ENCODE measurements around the gene EFCAB6. TPM values are rescaled to one million over a fixed set of nuclear protein-coding genes. Genes with fewer than 3 reads are reported as not detected.

Gene EFCAB6
- polyA plus RNA-seq, 4 donors = 0.34 to 1.9 TPM; not detected in 2

- WGBS, 3 donors = 83 to 85% (median 84%) methylated on average over 6 of the region's 6 CpGs
- FAIRE-seq = no peak
These were observed 65.0 kb downstream of the EFCAB6 start for GRCh38 chr22:43747058-43747457.

DNA sequence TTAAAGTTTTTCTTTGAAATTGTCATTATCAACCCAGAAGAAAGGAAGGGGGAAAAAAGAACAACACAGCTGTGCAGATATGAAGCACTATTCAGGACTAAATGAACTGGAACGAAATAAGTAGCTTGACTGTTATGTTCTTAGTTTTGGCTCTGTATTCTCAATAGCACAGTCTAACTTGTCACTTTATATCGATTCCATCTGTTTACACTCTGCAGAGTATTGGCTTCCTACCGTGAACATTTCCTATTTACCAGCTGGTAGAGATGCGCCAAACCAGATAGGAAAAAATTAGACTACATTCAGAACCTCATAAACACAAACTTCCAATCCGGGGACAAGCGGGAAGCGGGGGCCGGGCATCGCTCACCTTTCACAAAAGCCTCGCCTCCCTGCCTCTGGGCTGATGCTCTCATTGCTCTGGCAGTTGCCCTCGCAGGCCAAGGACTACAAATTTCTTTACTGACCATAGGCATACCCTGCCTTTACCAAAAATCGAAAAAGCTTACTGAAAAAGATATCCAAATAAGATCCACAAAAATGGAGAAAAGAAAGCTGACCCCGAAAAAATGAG lies 66.2 kb downstream of the EFCAB6 start:
- no peaks in the 10 kb centered on the region for H3K27me3 ChIP-seq (ENCODE audit: control insufficient read depth in 3 of 3, insufficient read depth in 3 of 3, low read length in 3 of 3)
- no peaks in the 10 kb centered on the region for H3K4me1 ChIP-seq (ENCODE audit: control insufficient read depth in 3 of 3, insufficient read depth in 2 of 3, low read depth in 1 of 3, low read length in 2 of 3)
- FAIRE-seq (no peak), DNase-seq (no peak)
- H3K4me3 ChIP-seq (ENCODE audit: low read depth in 1 of 3, low read length in 3 of 3) = no peak overlapping the region
- no peaks in the 10 kb centered on the region for H3K36me3 ChIP-seq (ENCODE audit: control insufficient read depth in 3 of 3, insufficient read depth in 2 of 3, low read depth in 1 of 3, low read length in 3 of 3)
- no peaks in the 10 kb centered on the region for H3K9me3 ChIP-seq (ENCODE audit: control insufficient read depth in 2 of 2, insufficient read depth in 1 of 2, low read depth in 1 of 2, low read length in 1 of 2)
- 74 to 86% (median 79%) methylated on average over 13 of the region's 13 CpGs for WGBS, 3 donors
- no peak overlapping the region for H3K27ac ChIP-seq (ENCODE audit: low read depth in 1 of 3, low read length in 2 of 3)

More at GRCh38 chr22:43747058-43747457, 65.0 kb downstream of the EFCAB6 start:
- Histone ChIP-seq H3K27me3 (ENCODE audit: control insufficient read depth in 3 of 3, insufficient read depth in 3 of 3, low read length in 3 of 3) (no peaks in the 10 kb centered on the region), H3K36me3 (ENCODE audit: control insufficient read depth in 3 of 3, insufficient read depth in 2 of 3, low read depth in 1 of 3, low read length in 3 of 3) (no peaks in the 10 kb centered on the region), H3K4me1 (ENCODE audit: control insufficient read depth in 3 of 3, insufficient read depth in 2 of 3, low read depth in 1 of 3, low read length in 2 of 3) (no peaks in the 10 kb centered on the region), H3K4me3 (ENCODE audit: low read depth in 1 of 3, low read length in 3 of 3) (no peak overlapping the region), H3K9me3 (ENCODE audit: control insufficient read depth in 2 of 2, insufficient read depth in 1 of 2, low read depth in 1 of 2, low read length in 1 of 2) (no peaks in the 10 kb centered on the region), H3K27ac (ENCODE audit: low read depth in 1 of 3, low read length in 2 of 3) (no peak overlapping the region)
- DNase-seq = no peak

DNA sequence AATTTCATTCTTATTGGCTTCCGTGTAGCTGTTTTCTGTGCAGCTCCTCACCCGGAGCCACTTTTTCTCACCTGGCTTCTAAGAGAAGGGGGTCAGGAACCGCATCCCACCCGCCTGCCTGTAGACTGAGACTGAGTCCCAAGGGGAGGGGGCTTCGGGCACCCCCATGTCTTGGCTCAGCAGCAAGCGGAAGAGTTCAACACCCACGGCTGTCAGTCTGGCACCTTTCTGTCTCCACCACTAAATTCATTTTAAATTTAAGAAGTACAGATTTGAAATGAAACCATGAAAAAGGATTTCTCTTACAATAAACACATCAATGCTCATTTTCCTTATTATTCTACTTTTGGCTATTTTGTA lies 66.7 kb downstream of the EFCAB6 start:
- FAIRE-seq = no peak
- H3K9me3 ChIP-seq (ENCODE audit: control insufficient read depth in 2 of 2, insufficient read depth in 1 of 2, low read depth in 1 of 2, low read length in 1 of 2) = no peaks in the 10 kb centered on the region
- 76 to 92% (median 84%) methylated on average over 7 of the region's 7 CpGs for WGBS, 3 donors

DNA sequence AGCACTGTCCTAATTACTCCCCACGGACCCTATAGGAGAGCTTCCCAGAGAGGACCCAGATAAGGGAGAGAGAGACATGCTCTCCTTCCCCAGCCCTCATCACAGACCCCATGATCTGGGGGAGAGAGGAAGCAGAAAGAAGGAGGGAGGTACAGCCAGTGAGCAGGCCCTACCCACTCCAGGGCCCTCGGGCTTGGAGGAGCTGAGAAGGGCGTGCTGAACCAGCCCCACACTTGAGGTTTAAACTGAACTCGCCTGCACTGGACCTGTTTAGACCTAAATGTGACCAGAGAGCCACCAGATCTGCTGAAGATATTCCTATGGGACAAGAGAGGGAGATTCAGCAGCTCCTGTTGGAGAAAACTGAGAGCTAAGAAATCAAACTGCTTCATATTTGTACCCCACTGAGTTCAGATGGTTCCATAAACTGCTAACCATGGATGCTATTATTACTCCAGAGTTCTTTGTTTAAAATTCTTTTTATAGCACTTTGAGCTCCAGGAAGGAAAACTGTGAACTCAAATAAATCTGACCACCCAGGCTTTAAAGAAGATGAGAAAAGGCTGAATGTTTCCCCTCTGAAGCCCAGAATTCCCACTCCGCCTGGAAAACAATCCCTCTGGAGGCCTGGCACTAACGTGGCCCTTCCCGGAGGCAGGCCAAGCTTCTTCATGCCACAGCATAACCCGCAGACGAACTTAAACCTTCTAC lies 67.2 kb downstream of the EFCAB6 start:
- Histone ChIP-seq H3K4me1 (ENCODE audit: control insufficient read depth in 3 of 3, insufficient read depth in 2 of 3, low read depth in 1 of 3, low read length in 2 of 3) (no peaks in the 10 kb centered on the region), H3K27me3 (ENCODE audit: control insufficient read depth in 3 of 3, insufficient read depth in 3 of 3, low read length in 3 of 3) (no peaks in the 10 kb centered on the region), H3K9me3 (ENCODE audit: control insufficient read depth in 2 of 2, insufficient read depth in 1 of 2, low read depth in 1 of 2, low read length in 1 of 2) (no peaks in the 10 kb centered on the region), H3K4me3 (ENCODE audit: low read depth in 1 of 3, low read length in 3 of 3) (no peak overlapping the region), H3K27ac (ENCODE audit: low read depth in 1 of 3, low read length in 2 of 3) (peak overlapping the region in 1 of 3 donors; percentile 28), H3K36me3 (ENCODE audit: control insufficient read depth in 3 of 3, insufficient read depth in 2 of 3, low read depth in 1 of 3, low read length in 3 of 3) (no peaks in the 10 kb centered on the region)
- WGBS, 3 donors = 51 to 80% (median 73%) methylated on average over 9 of the region's 9 CpGs
- FAIRE-seq (no peak), DNase-seq (no peak)

More for the DNA sequence above, 66.7 kb downstream of the EFCAB6 start:
- Histone ChIP-seq H3K4me3 (ENCODE audit: low read depth in 1 of 3, low read length in 3 of 3) (no peak overlapping the region), H3K36me3 (ENCODE audit: control insufficient read depth in 3 of 3, insufficient read depth in 2 of 3, low read depth in 1 of 3, low read length in 3 of 3) (no peaks in the 10 kb centered on the region), H3K27me3 (ENCODE audit: control insufficient read depth in 3 of 3, insufficient read depth in 3 of 3, low read length in 3 of 3) (no peaks in the 10 kb centered on the region), H3K4me1 (ENCODE audit: control insufficient read depth in 3 of 3, insufficient read depth in 2 of 3, low read depth in 1 of 3, low read length in 2 of 3) (no peaks in the 10 kb centered on the region), H3K27ac (ENCODE audit: low read depth in 1 of 3, low read length in 2 of 3) (no peak overlapping the region)
- no peak for DNase-seq

- Histone ChIP-seq H3K4me3 (ENCODE audit: low read depth in 1 of 3, low read length in 3 of 3) (no peak overlapping the region), H3K27me3 (ENCODE audit: control insufficient read depth in 3 of 3, insufficient read depth in 3 of 3, low read length in 3 of 3) (no peaks in the 10 kb centered on the region), H3K4me1 (ENCODE audit: control insufficient read depth in 3 of 3, insufficient read depth in 2 of 3, low read depth in 1 of 3, low read length in 2 of 3) (no peaks in the 10 kb centered on the region), H3K27ac (ENCODE audit: low read depth in 1 of 3, low read length in 2 of 3) (peak overlapping the region in 1 of 3 donors; percentile 28), H3K9me3 (ENCODE audit: control insufficient read depth in 2 of 2, insufficient read depth in 1 of 2, low read depth in 1 of 2, low read length in 1 of 2) (no peaks in the 10 kb centered on the region), H3K36me3 (ENCODE audit: control insufficient read depth in 3 of 3, insufficient read depth in 2 of 3, low read depth in 1 of 3, low read length in 3 of 3) (no peaks in the 10 kb centered on the region)
- DNase-seq (no peak), FAIRE-seq (no peak)
- WGBS, 3 donors = 90 to 94% (median 92%) methylated on average over 3 of the region's 3 CpGs
These were observed 68.0 kb downstream of the EFCAB6 start for GRCh38 chr22:43743929-43744643.

GRCh38 chr22:43743131-43743530 lies 69.0 kb downstream of the EFCAB6 start:
- DNase-seq = no peak
- Histone ChIP-seq H3K4me1 (ENCODE audit: control insufficient read depth in 3 of 3, insufficient read depth in 2 of 3, low read depth in 1 of 3, low read length in 2 of 3) (no peaks in the 10 kb centered on the region), H3K36me3 (ENCODE audit: control insufficient read depth in 3 of 3, insufficient read depth in 2 of 3, low read depth in 1 of 3, low read length in 3 of 3) (no peaks in the 10 kb centered on the region), H3K27me3 (ENCODE audit: control insufficient read depth in 3 of 3, insufficient read depth in 3 of 3, low read length in 3 of 3) (no peaks in the 10 kb centered on the region), H3K27ac (ENCODE audit: low read depth in 1 of 3, low read length in 2 of 3) (no peak overlapping the region), H3K9me3 (ENCODE audit: control insufficient read depth in 2 of 2, insufficient read depth in 1 of 2, low read depth in 1 of 2, low read length in 1 of 2) (no peaks in the 10 kb centered on the region), H3K4me3 (ENCODE audit: low read depth in 1 of 3, low read length in 3 of 3) (no peak overlapping the region)
- WGBS, 3 donors = 65 to 71% (median 69%) methylated on average over 4 of the region's 4 CpGs
- no peak for FAIRE-seq

DNA sequence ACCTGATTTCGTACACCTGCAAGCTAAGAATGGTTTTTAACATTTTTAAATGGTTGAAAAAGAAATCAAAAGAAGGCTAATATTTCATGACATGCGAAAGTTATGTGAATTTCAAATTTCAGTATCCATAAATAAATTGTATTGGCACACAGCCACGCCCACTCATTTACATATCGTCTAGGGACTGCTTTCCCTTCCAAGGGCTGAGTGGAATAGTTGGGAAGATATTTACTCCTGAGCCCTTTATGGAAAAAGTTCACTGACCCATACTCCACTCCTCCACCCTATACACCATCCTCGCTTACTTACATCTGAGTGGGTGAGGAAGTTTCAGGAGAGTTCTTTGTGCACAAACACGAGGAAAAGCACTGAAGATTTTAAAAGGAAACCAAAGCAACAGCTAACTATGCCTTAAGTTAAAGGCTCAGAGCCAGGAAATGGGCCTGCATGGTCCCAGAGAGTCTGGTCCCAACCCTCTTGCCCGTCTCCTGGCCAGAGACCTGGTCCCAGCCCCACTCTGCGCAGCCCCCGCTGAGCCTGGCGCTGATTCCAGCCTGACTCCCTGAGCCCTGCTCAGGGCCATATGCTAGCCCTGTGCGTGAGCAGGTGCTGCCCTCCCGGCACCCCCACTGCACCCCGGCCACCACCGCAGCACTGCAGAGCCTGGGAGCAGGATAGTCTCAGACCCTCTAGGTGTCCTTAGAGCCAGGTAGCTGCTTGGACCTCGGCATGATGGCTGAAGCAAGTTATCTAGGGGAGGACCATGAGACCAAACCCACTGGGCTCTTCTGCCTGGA lies 69.8 kb downstream of the EFCAB6 start:
- H3K4me3 ChIP-seq (ENCODE audit: low read depth in 1 of 3, low read length in 3 of 3) = no peak overlapping the region
- no peaks in the 10 kb centered on the region for H3K36me3 ChIP-seq (ENCODE audit: control insufficient read depth in 3 of 3, insufficient read depth in 2 of 3, low read depth in 1 of 3, low read length in 3 of 3)
- H3K9me3 ChIP-seq (ENCODE audit: control insufficient read depth in 2 of 2, insufficient read depth in 1 of 2, low read depth in 1 of 2, low read length in 1 of 2) = no peaks in the 10 kb centered on the region
- no peak overlapping the region for H3K27ac ChIP-seq (ENCODE audit: low read depth in 1 of 3, low read length in 2 of 3)
- DNase-seq = no peak
- H3K27me3 ChIP-seq (ENCODE audit: control insufficient read depth in 3 of 3, insufficient read depth in 3 of 3, low read length in 3 of 3) = no peaks in the 10 kb centered on the region
- 82 to 87% (median 84%) methylated on average over 15 of the region's 15 CpGs for WGBS, 3 donors
- no peak for FAIRE-seq
- H3K4me1 ChIP-seq (ENCODE audit: control insufficient read depth in 3 of 3, insufficient read depth in 2 of 3, low read depth in 1 of 3, low read length in 2 of 3) = no peaks in the 10 kb centered on the region

DNA sequence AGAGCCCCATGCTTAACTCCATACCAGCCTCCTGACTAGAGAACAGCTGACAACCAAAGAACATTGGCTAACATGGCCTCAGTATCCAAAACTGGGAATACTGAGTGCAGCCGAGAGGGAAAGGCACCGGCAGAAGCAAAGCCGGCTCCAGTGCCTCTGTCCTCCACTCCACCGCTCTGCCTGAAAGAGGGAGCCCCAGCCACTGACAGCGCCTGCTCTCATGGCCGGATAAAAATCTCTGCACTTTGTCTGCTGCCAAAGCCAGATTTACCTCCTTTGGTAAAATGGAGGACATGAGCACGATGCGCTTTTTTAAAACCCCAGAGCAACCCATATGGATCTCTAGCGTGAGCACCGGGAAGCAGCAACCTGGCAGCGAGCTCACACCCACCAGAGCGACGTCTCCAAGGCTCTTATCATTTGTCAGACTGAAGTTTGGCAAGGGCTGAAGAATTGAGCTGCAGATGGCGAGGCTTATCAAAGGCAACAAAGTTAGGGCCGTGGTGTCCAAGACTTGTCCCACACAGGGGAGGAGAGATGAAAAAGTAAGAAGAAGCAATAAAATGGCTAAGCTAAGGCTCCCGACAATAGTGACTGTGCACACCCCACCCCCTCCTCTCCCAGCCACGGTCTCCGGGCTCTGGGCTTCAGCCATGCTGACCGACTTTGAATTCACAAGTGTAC lies 71.4 kb downstream of the EFCAB6 start:
- FAIRE-seq = no peak
- Histone ChIP-seq H3K4me1 (ENCODE audit: control insufficient read depth in 3 of 3, insufficient read depth in 2 of 3, low read depth in 1 of 3, low read length in 2 of 3) (no peaks in the 10 kb centered on the region), H3K27me3 (ENCODE audit: control insufficient read depth in 3 of 3, insufficient read depth in 3 of 3, low read length in 3 of 3) (no peaks in the 10 kb centered on the region), H3K36me3 (ENCODE audit: control insufficient read depth in 3 of 3, insufficient read depth in 2 of 3, low read depth in 1 of 3, low read length in 3 of 3) (no peaks in the 10 kb centered on the region), H3K27ac (ENCODE audit: low read depth in 1 of 3, low read length in 2 of 3) (no peak overlapping the region), H3K4me3 (ENCODE audit: low read depth in 1 of 3, low read length in 3 of 3) (no peak overlapping the region), H3K9me3 (ENCODE audit: control insufficient read depth in 2 of 2, insufficient read depth in 1 of 2, low read depth in 1 of 2, low read length in 1 of 2) (no peaks in the 10 kb centered on the region)
- no peak for DNase-seq
- WGBS, 3 donors = 54 to 59% (median 55%) methylated on average over 19 of the region's 19 CpGs
